GM12874 (cell line): ENCODE measurements around the gene MTFP1.

Experiments used
- CTCF ChIP-seq: IDR thresholded peaks from 2 replicates; pipeline ENCODE4 v1.5.1; 2011; ENCODE audit warnings: low read depth, mild to moderate bottlenecking, control low read depth, low read length, moderate library complexity; ENCODE audit not compliant: insufficient read depth

MTFP1 gene

GRCh38 chr22:30416403-30416802 lies 9.2 kb upstream of the MTFP1 start:
- no peak for TF ChIP-seq CTCF

GRCh38 chr22:30416837-30417236 lies 8.7 kb upstream of the MTFP1 start:
- TF ChIP-seq CTCF: no peak

- TF ChIP-seq CTCF: no peak
These were observed 5.0 kb upstream of the MTFP1 start for GRCh38 chr22:30420347-30421125.

GRCh38 chr22:30421695-30422480 lies 3.7 kb upstream of the MTFP1 start:
- TF ChIP-seq CTCF: no peak

GRCh38 chr22:30422481-30423300 lies 2.9 kb upstream of the MTFP1 start:
- no peak for TF ChIP-seq CTCF

GRCh38 chr22:30423301-30423958 lies 2.1 kb upstream of the MTFP1 start:
- TF ChIP-seq CTCF: no peak
